GM23248 (cell line): ENCODE results near the gene VPS13D. TPM values are rescaled to one million over a fixed set of nuclear protein-coding genes. Genes with fewer than 3 reads are reported as not detected.
"Not testable (repeated sequence)": the region's sequence is repeated elsewhere in the genome, so short reads cannot be mapped to it uniquely, and the experiment has no call there.

Experiments used
- DNase-seq: peaks from one replicate; pipeline ENCODE4 v3.0.0-alpha.2; 2015
- H2AFZ ChIP-seq: fragments of 200-600 bp; sonication (generic); 2 replicates; pipeline ENCODE4 v1.6.1; 2016; ENCODE audit warnings: antibody characterized with exemption
- H3F3A ChIP-seq: fragments of 200-600 bp; sonication (generic); 2 replicates; pipeline ENCODE4 v1.6.1; 2016; ENCODE audit warnings: mild to moderate bottlenecking, antibody characterized with exemption, mixed run types; ENCODE audit not compliant: insufficient read depth
- H3K27ac ChIP-seq: fragments of 200-600 bp; sonication (generic); 2 replicates; pipeline ENCODE4 v1.5.1; 2016; ENCODE audit warnings: mild to moderate bottlenecking
- H3K27me3 ChIP-seq: fragments of 200-600 bp; sonication (generic); replicated peaks from 2 replicates; pipeline ENCODE4 v1.6.1; 2016; ENCODE audit warnings: mild to moderate bottlenecking; ENCODE audit not compliant: insufficient read depth
- H3K36me3 ChIP-seq: fragments of 200-600 bp; sonication (generic); 2 replicates; pipeline ENCODE4 v1.6.1; 2016; ENCODE audit warnings: low read depth, mild to moderate bottlenecking
- H3K4me1 ChIP-seq: fragments of 200-600 bp; sonication (generic); 2 replicates; pipeline ENCODE4 v1.6.1; 2016; ENCODE audit warnings: mild to moderate bottlenecking; ENCODE audit not compliant: insufficient read depth
- H3K4me2 ChIP-seq: fragments of 200-600 bp; sonication (generic); one replicate; pipeline ENCODE4 v1.6.1; 2016; ENCODE audit warnings: mild to moderate bottlenecking; ENCODE audit not compliant: unreplicated experiment
- H3K4me3 ChIP-seq: fragments of 200-600 bp; sonication (generic); 2 replicates; pipeline ENCODE4 v1.5.1; 2016; ENCODE audit warnings: mild to moderate bottlenecking
- H3K79me2 ChIP-seq: fragments of 200-600 bp; sonication (generic); 2 replicates; pipeline ENCODE4 v1.6.1; 2016; ENCODE audit warnings: mild to moderate bottlenecking; ENCODE audit not compliant: insufficient read depth
- H3K9ac ChIP-seq: fragments of 200-600 bp; sonication (generic); 2 replicates; pipeline ENCODE4 v1.6.1; 2016; ENCODE audit warnings: mild to moderate bottlenecking
- H3K9me2 ChIP-seq: fragments of 200-600 bp; sonication (generic); 2 replicates; pipeline ENCODE4 v1.6.1; 2016; ENCODE audit warnings: mixed run types, mild to moderate bottlenecking, moderate library complexity; ENCODE audit not compliant: insufficient read depth
- H3K9me3 ChIP-seq: fragments of 200-600 bp; sonication (generic); one replicate; pipeline ENCODE4 v1.6.1; 2017; ENCODE audit warnings: low read depth
- H4K20me1 ChIP-seq: fragments of 200-600 bp; sonication (generic); 2 replicates; pipeline ENCODE4 v1.6.0; 2016; ENCODE audit not compliant: insufficient read depth
- EZH2 ChIP-seq: fragments of 200-600 bp; sonication (generic); IDR thresholded peaks from 2 replicates; pipeline ENCODE4 v1.6.1; 2018; ENCODE audit warnings: antibody characterized with exemption, mild to moderate bottlenecking; ENCODE audit not compliant: insufficient read depth, poor library complexity, severe bottlenecking
- EZH2phosphoT487 ChIP-seq: fragments of 200-600 bp; sonication (generic); IDR thresholded peaks from 2 replicates; pipeline ENCODE4 v1.6.1; 2018; ENCODE audit warnings: antibody characterized with exemption, moderate library complexity, mild to moderate bottlenecking, low read depth; ENCODE audit not compliant: insufficient read depth
- WGBS, 2 experiments: methylation state at CpG; one replicate each; pipeline ENCODE4 v1.1.6; 2015 to 2017; ENCODE audit warnings: low lambda C conversion rate in 2 of 2, low coverage in 1 of 2; ENCODE audit errors: missing lambda C conversion rate in 2 of 2; 5-methylcytosine and 5-hydroxymethylcytosine counted together
- in situ Hi-C: fragments of 300-500 bp; cut with MboI; formaldehyde crosslinking; loops from 2 replicates; pipeline ENCODE4 v1.15.0; 2020
- polyA plus RNA-seq: library from polyadenylated mRNA; unstranded; fragments of >200 nt; fragmentation: Nextera tagmentation; extraction: Ambion mirVana; gene quantifications from 2 replicates; pipeline ENCODE4 v1.2.1, GENCODE V29; 2016
- total RNA-seq: library from RNA; depleted of rRNA; stranded (reverse); fragments of >200 nt; shearing (Covaris generic); gene quantifications from 2 replicates; pipeline ENCODE4 v1.2.3, GENCODE V29; 2014

VPS13D gene
- total and polyA plus RNA-seq, 2 experiments from 2014 or later = 6.8 to 16.4 TPM

DNA sequence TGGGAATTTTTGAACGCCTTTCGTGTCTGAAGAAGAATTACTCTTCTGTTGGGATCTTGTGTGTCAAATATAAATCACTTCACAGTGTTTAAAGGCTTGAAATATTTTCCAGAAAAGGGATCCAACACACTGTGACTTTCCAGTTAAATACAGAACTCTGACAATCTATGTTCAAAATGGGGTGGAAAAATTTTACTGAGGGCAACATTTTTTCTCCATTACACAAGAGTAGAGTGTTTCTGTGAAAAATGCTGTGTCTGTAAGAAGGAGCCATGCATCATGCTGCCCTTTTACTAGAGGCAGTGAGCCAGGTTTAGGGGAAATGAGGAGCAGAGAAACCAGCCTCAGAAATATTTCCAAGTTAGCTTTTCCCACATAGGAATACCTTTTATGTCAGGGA is 86.5 kb downstream of the VPS13D start:
- Histone ChIP-seq H3K4me1 (peaks cover 16% of the 10 kb centered on the region), H3K79me2 (no peaks in the 10 kb centered on the region), H4K20me1 (no peaks in the 10 kb centered on the region), H3K9me3 (no peaks in the 10 kb centered on the region), H3F3A (0 out of 2 replicates have a peak, but pooled peaks cover 6% of the 10 kb centered on the region), H3K4me2 (no peak overlapping the region), H3K27ac (peak overlapping the region; percentile 49), H2AFZ (no peak overlapping the region), H3K27me3 (no peaks in the 10 kb centered on the region), H3K4me3 (no peak overlapping the region), H3K9ac (0 out of 2 replicates have a peak overlapping the region, but pooled peaks have one; percentile 6), H3K36me3 (peaks cover 32% of the 10 kb centered on the region), H3K9me2 (no peaks in the 10 kb centered on the region)
- DNase-seq = peak; percentile 69
- no peak for TF ChIP-seq EZH2
- in situ Hi-C loops = loop anchor here (10.0 kb wide), 1 partner anchor 308 kb away; no protein-coding TSS in a partner anchor
- 26 to 47% methylated on average over 2 of the region's 2 CpGs for WGBS, 2 experiments

DNA sequence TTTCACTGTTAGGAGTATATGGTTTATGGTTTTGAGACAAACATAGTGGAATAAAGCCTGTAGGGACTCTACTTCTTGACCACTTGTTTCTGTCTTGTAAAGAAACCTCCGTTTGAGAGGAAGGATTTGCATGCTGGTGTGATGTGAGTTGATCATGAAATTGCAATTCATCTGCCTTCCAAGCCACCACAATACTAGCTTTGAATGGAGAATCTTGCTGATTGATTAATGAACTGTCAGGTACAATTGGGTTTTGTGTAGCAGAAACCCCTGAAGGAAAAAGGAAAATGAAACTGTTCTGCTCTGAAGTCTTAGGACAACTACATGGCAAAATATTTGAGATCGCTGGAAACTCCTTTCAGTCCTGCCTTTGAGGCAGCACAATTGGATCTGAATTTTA is 90.7 kb downstream of the VPS13D start:
- 55 to 62% methylated on average over 2 of the region's 2 CpGs for WGBS, 2 experiments
- Histone ChIP-seq H3K9me3 (no peaks in the 10 kb centered on the region), H3K4me3 (no peak overlapping the region), H3K4me1 (peaks cover 10% of the 10 kb centered on the region), H3K36me3 (peaks cover 36% of the 10 kb centered on the region), H3K9ac (no peak overlapping the region), H3K27ac (no peak overlapping the region), H2AFZ (no peak overlapping the region), H3K9me2 (no peaks in the 10 kb centered on the region), H3F3A (0 out of 2 replicates have a peak, but pooled peaks cover 6% of the 10 kb centered on the region), H4K20me1 (no peaks in the 10 kb centered on the region), H3K79me2 (no peaks in the 10 kb centered on the region), H3K4me2 (no peak overlapping the region), H3K27me3 (no peaks in the 10 kb centered on the region)
- in situ Hi-C loops = no loop called here
- TF ChIP-seq EZH2 (no peak), EZH2phosphoT487 (no peak)
- DNase-seq = no peak

DNA sequence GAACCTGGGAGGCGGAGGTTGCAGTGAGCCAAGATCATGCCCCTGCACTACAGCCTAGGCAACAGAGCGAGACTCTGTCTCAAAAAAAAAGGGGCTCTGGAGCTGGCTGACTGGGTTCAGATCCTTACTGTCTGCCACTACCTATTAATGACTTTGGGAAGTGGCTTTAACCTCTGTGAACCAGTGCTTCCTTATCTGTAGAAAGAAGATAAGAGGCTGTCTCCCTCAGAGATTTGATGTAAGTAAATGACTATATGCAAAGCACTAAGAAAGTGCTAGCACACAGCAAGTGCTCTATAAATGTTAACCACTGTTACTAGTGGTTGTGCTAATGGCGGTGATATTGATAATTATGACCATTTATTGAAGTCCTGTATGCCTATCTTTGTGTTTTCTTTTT is 94.6 kb downstream of the VPS13D start:
- no peaks in the 10 kb centered on the region for H3K4me1 ChIP-seq
- in situ Hi-C loops = no loop called here

DNA sequence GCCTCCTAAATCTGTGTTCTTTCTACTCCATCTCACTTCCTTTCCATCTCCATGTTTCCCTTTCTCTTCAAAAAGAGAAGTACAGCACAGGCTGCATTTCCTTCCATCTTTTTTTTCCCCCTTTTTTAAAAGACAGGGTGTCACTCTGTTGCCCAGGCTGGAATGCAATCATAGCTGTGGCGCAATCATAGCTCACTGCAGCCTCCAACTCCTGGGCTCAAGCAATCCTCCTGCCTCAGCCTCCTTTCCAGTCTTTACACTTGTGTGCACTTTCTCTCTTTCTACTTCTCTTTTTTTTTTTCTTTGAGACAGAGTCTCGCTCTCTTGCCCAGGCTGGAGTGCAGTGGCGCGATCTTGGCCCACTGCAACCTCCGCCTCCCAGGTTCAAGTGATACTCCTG is 95.1 kb downstream of the VPS13D start:
- H3F3A ChIP-seq, in situ Hi-C loops, H3K9me2 ChIP-seq, H3K9ac ChIP-seq, H4K20me1 ChIP-seq, H3K27me3 ChIP-seq, H3K4me1 ChIP-seq, DNase-seq, H3K4me2 ChIP-seq, H3K27ac ChIP-seq, H2AFZ ChIP-seq, H3K79me2 ChIP-seq, H3K9me3 ChIP-seq, H3K4me3 ChIP-seq: not testable (repeated sequence)
- H3K36me3 ChIP-seq = peaks cover 34% of the 10 kb centered on the region
- 97 to 98% methylated on average over 4 to 5 of the region's 5 CpGs for WGBS, 2 experiments

More for the DNA sequence above, 94.6 kb downstream of the VPS13D start:
- H2AFZ ChIP-seq = no peak overlapping the region
- H3K9ac ChIP-seq = no peak overlapping the region
- DNase-seq = no peak
- H3K36me3 ChIP-seq = peaks cover 36% of the 10 kb centered on the region
- H3K9me2 ChIP-seq = no peaks in the 10 kb centered on the region
- H3F3A ChIP-seq = no peaks in the 10 kb centered on the region
- H3K4me2 ChIP-seq = no peak overlapping the region
- no peaks in the 10 kb centered on the region for H3K27me3 ChIP-seq
- no peak overlapping the region for H3K4me3 ChIP-seq
- 97 to 98% methylated on average over 3 of the region's 3 CpGs for WGBS, 2 experiments
- TF ChIP-seq EZH2 = no peak
- TF ChIP-seq EZH2phosphoT487 = no peak
- H3K79me2 ChIP-seq = no peaks in the 10 kb centered on the region
- no peaks in the 10 kb centered on the region for H3K9me3 ChIP-seq
- H3K27ac ChIP-seq = no peak overlapping the region
- no peaks in the 10 kb centered on the region for H4K20me1 ChIP-seq

DNA sequence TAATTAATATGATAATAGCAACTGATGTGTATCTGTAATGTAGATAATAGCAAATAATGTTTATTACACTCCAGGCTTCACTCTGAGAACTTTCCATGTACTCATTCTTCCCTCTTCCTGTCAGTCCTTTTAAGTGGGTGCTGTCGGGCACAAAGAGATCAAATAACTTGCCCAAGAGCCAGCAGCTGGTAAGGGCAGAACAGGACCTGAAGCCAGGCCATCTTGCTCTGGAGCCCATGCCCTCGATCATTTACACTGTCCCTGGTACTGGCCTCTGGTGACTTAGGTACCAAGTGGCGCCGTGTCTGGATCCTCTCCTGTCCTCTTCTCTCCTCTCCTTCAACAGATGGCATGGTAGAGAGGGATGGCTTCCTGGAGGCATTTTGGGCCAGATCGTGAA is 97.2 kb downstream of the VPS13D start:
- Histone ChIP-seq H3K4me2 (no peak overlapping the region), H3K79me2 (no peaks in the 10 kb centered on the region), H3F3A (no peaks in the 10 kb centered on the region), H3K9ac (no peak overlapping the region), H3K4me3 (no peak overlapping the region), H3K4me1 (no peaks in the 10 kb centered on the region), H3K9me2 (no peaks in the 10 kb centered on the region), H4K20me1 (no peaks in the 10 kb centered on the region), H2AFZ (no peak overlapping the region), H3K27ac (no peak overlapping the region), H3K36me3 (peaks cover 38% of the 10 kb centered on the region), H3K27me3 (no peaks in the 10 kb centered on the region), H3K9me3 (no peaks in the 10 kb centered on the region)
- WGBS, 2 experiments = 91 to 93% methylated on average over 5 of the region's 5 CpGs
- TF ChIP-seq EZH2 = no peak
- no peak for TF ChIP-seq EZH2phosphoT487
- DNase-seq = no peak
- in situ Hi-C loops = no loop called here
